ENCODE results near the gene TMEM150A. TPM values are rescaled to one million over a fixed set of nuclear protein-coding genes. Genes with fewer than 3 reads are reported as not detected.

TMEM150A gene
- total and polyA plus RNA-seq, 12 donors = 7.6 to 21.1 (median 10.1) TPM

DNA sequence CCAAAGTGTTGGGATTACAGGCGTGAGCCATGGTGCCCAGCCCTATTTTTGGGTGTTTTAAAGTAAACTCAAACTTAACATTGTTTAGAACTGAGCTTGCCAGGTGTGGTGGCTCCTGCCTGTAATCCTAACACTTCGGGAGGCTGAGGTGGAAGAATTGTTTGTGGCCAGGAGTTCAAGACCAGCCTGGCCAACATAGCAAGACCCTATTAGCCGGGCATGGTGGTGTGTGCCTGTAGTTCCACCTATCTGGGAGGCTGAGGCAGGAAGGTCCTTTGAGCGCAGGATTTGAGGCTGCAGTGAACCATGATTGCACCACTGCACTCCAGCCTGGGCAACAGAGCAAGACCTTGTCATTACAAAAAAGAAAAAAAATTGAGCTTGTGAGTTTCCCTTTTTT, 48.0 kb upstream of the TMEM150A start:
- ATAC-seq = no peak
- TF ChIP-seq, protein P1, sequence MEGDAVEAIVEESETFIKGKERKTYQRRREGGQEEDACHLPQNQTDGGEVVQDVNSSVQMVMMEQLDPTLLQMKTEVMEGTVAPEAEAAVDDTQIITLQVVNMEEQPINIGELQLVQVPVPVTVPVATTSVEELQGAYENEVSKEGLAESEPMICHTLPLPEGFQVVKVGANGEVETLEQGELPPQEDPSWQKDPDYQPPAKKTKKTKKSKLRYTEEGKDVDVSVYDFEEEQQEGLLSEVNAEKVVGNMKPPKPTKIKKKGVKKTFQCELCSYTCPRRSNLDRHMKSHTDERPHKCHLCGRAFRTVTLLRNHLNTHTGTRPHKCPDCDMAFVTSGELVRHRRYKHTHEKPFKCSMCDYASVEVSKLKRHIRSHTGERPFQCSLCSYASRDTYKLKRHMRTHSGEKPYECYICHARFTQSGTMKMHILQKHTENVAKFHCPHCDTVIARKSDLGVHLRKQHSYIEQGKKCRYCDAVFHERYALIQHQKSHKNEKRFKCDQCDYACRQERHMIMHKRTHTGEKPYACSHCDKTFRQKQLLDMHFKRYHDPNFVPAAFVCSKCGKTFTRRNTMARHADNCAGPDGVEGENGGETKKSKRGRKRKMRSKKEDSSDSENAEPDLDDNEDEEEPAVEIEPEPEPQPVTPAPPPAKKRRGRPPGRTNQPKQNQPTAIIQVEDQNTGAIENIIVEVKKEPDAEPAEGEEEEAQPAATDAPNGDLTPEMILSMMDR (IDR thresholded peaks at IDR 0.05) = no peak
- WGBS, 2 donors = 97 to 99% methylated on average over 4 of the region's 4 CpGs
- Histone ChIP-seq H3K4me1 (peaks cover 0 to 17% (median 12%) of the 10 kb centered on the region in 9 donors), H3K27me3 (no peaks in the 10 kb centered on the region), H3K27ac (no peak overlapping the region), H3K9me3 (no peaks in the 10 kb centered on the region), H3K36me3 (peaks cover 0 to 96% (median 34%) of the 10 kb centered on the region in 9 donors), H3K4me3 (no peak overlapping the region)
- intact Hi-C loops (cut with DNase I) = loop anchor here in 1 of 10 donors (10.0 kb wide), 1 partner anchor 54 kb away; no protein-coding TSS in a partner anchor
- DNase-seq = no peak

DNA sequence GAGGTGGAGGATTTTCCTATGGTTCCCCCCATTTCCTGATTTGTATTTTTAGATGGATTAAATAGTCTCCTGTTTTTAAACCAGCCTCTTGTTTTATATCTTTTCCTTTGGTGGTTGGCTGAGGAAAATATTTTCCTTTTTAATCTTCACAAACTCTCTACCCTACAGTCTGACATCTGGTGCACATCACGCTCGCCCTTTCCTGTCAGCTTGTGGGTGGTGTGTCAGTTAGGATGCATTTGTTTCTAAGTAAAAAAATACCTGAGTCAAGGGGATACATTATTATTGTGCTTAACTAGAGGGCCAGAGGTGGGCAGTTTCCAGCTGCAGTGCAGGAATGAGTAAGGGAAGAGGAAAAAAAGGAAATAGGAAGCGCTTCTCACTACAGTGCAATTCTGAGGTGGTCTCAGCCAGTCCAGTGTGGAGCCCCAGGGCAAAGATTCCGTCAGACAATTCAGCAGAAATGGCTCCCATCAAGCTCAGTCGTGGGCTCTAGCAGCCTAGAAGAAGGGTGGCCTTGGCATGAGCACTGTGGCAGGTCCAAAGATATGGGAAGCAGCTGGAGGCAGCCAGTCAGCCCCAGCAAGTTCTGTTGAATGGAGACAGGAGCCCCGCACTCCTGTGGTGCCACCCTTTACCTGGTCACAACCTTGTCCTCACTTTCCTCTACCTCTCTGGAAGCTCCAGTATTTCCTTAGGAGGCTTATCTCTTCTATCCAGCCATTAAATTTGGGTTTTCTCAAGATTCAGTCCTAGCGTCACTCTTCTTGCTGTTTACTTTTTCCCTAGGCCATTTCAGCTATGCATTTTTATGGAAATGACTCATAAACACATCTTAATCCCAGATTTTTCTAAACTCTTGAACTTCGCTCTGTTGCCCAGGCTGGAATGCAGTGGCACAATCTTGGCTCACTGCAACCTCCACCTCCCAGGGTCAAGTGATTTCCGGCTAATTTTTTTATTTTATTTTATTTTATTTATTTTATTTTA, 47.0 kb upstream of the TMEM150A start:
- 82 to 85% methylated on average over 9 of the region's 9 CpGs for WGBS, 2 donors

DNA sequence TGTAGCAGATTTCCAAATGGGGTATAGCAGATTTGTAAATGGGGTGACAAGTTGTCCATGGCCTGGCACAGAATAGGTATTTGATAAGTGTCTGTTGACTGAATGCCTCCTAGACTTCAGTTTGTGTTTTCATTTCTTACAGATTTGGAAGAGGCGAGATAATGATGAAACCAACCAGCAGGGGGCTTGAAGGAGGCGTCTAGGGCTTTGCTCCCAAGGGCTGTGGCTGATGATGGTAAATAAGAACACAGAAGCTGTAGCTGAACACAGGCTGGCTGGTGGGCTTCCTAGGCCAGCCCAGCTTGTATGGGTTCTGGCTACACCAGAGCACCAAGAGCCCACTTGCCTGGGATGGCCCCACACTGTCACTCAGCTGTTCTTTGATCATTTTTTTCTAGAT, 46.1 kb upstream of the TMEM150A start:
- no peaks in the 10 kb centered on the region for H3K9me3 ChIP-seq
- no peaks in the 10 kb centered on the region for H3K27me3 ChIP-seq
- peaks cover 0 to 100% (median 47%) of the 10 kb centered on the region in 9 donors for H3K36me3 ChIP-seq
- peaks cover 0 to 17% (median 12%) of the 10 kb centered on the region in 9 donors for H3K4me1 ChIP-seq
- peak overlapping the region in 6 of 10 donors; percentile 8 to 56 (median 46) for H3K27ac ChIP-seq
- DNase-seq = no peak
- no peak overlapping the region for H3K4me3 ChIP-seq
- intact Hi-C loops (cut with DNase I) = loop anchor here in 6 of 10 donors (5.0 to 10.0 kb wide), 4 partner anchors 56 to 166 kb away; no protein-coding TSS in a partner anchor
- peak in 7 of 8 donors; percentile 30 to 77 (median 48) for ATAC-seq
- TF ChIP-seq, protein P1 (IDR thresholded peaks at IDR 0.05) = peak; percentile 23 to 65 (median 44)
- 47 to 60% methylated on average over 2 of the region's 2 CpGs for WGBS, 2 donors

More for the DNA sequence above, 47.0 kb upstream of the TMEM150A start:
- Histone ChIP-seq H3K27me3 (no peaks in the 10 kb centered on the region), H3K4me3 (no peak overlapping the region), H3K36me3 (peaks cover 0 to 100% (median 44%) of the 10 kb centered on the region in 9 donors), H3K9me3 (no peaks in the 10 kb centered on the region), H3K4me1 (peaks cover 0 to 17% (median 12%) of the 10 kb centered on the region in 9 donors), H3K27ac (peak overlapping the region in 5 of 10 donors; percentile 8 to 56 (median 54))
- ATAC-seq (peak in 5 of 8 donors; percentile 5 to 46 (median 19)), DNase-seq (no peak)
- TF ChIP-seq, protein P1 (IDR thresholded peaks at IDR 0.05) = no peak
- intact Hi-C loops (cut with DNase I) = loop anchor here in 7 of 10 donors (5.0 to 10.0 kb wide), 4 partner anchors 55 to 165 kb away; no protein-coding TSS in a partner anchor

DNA sequence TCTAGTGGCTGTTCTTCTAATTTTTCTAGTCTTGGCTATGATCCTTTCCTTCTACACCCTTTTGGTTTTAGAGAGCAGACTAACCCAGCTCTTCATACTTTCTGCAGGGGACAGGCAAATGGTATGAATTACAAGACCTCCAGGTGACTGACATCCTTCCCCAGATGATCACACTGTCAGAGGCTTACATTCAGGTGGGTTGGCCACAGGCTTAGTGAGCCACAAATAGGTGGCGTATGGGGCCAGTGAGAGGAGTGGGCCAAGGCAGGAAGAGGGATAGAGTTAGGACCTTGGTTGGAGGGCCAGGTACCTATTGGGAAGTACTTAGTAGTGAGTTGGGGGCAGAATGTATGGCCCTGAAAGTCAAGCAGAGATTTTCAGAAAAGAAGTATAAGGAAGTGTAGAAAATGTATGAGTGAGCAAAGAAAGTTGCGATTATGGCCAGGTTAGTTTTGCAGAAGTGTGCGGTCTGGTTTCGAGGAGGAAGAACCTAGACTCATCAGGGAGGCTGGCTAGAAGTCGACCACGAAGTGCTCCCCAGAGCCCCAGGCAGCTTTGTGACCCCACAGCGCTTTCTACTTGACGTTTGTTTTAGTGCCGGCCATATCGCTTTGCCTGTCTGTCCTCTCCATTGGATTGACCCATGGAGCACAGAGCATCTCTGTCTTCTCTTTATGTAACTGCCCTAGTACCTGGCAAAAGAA, 45.5 kb upstream of the TMEM150A start:
- TF ChIP-seq, protein P1 (IDR thresholded peaks at IDR 0.05) = no peak
- Histone ChIP-seq H3K9me3 (no peaks in the 10 kb centered on the region), H3K36me3 (peaks cover 0 to 100% (median 47%) of the 10 kb centered on the region in 9 donors), H3K27ac (peak overlapping the region in 4 of 10 donors; percentile 6 to 56 (median 32)), H3K27me3 (no peaks in the 10 kb centered on the region), H3K4me1 (peaks cover 0 to 17% (median 12%) of the 10 kb centered on the region in 9 donors), H3K4me3 (no peak overlapping the region)
- peak in 2 of 8 donors; percentile 9 to 13 for ATAC-seq
- intact Hi-C loops (cut with DNase I) = loop anchor here in 6 of 10 donors (5.0 to 10.0 kb wide), 4 partner anchors 57 to 167 kb away; no protein-coding TSS in a partner anchor
- DNase-seq = no peak
- WGBS, 2 donors = 88 to 89% methylated on average over 10 of the region's 10 CpGs

Data from heart right ventricle (tissue), 16 donors.